ENCODE data around the gene STMN1.
A peak's percentile ranks its signal among the peaks of the same experiment; 100 is the strongest.

Gene STMN1

GRCh38 chr1:25896266-25896665 is 10.0 kb downstream of the STMN1 start:
- no peak overlapping the region for H3K4me3 ChIP-seq (ENCODE audit: insufficient read depth, low read depth, low read length, poor library complexity, severe bottlenecking)
- no peak overlapping the region for H3K27ac ChIP-seq (ENCODE audit: insufficient read depth, low read length, poor library complexity, severe bottlenecking)
- H3K36me3 ChIP-seq (ENCODE audit: control insufficient read depth, insufficient read depth, low read length), result no peaks in the 10 kb centered on the region
- no peaks in the 10 kb centered on the region for H3K27me3 ChIP-seq (replicated peaks; ENCODE audit: control insufficient read depth, insufficient read depth, low read length, poor library complexity, severe bottlenecking)
- no peak for DNase-seq
- no peaks in the 10 kb centered on the region for H3K9me3 ChIP-seq (ENCODE audit: control insufficient read depth, low read length)
- H3K4me1 ChIP-seq (ENCODE audit: control insufficient read depth, insufficient read depth, low read length, poor library complexity, severe bottlenecking), result no peaks in the 10 kb centered on the region

GRCh38 chr1:25895365-25895990 is 10.7 kb downstream of the STMN1 start:
- DNase-seq, result peak; percentile 77 to 82 (median 80)
- no peaks in the 10 kb centered on the region for H3K27me3 ChIP-seq (replicated peaks; ENCODE audit: control insufficient read depth, insufficient read depth, low read length, poor library complexity, severe bottlenecking)
- H3K4me1 ChIP-seq (ENCODE audit: control insufficient read depth, insufficient read depth, low read length, poor library complexity, severe bottlenecking), result no peaks in the 10 kb centered on the region
- H3K9me3 ChIP-seq (ENCODE audit: control insufficient read depth, low read length), result no peaks in the 10 kb centered on the region
- no peak overlapping the region for H3K27ac ChIP-seq (ENCODE audit: insufficient read depth, low read length, poor library complexity, severe bottlenecking)
- H3K4me3 ChIP-seq (ENCODE audit: insufficient read depth, low read depth, low read length, poor library complexity, severe bottlenecking), result no peak overlapping the region
- H3K36me3 ChIP-seq (ENCODE audit: control insufficient read depth, insufficient read depth, low read length), result no peaks in the 10 kb centered on the region

- H3K4me1 ChIP-seq (ENCODE audit: control insufficient read depth, insufficient read depth, low read length, poor library complexity, severe bottlenecking), result no peaks in the 10 kb centered on the region
- no peaks in the 10 kb centered on the region for H3K36me3 ChIP-seq (ENCODE audit: control insufficient read depth, insufficient read depth, low read length)
These were observed 13.1 kb downstream of the STMN1 start for GRCh38 chr1:25893116-25893515.

GRCh38 chr1:25891606-25892005 is 14.6 kb downstream of the STMN1 start:
- no peaks in the 10 kb centered on the region for H3K4me1 ChIP-seq (ENCODE audit: control insufficient read depth, insufficient read depth, low read length, poor library complexity, severe bottlenecking)
- H3K27ac ChIP-seq (ENCODE audit: insufficient read depth, low read length, poor library complexity, severe bottlenecking), result no peak overlapping the region
- H3K36me3 ChIP-seq (ENCODE audit: control insufficient read depth, insufficient read depth, low read length), result no peaks in the 10 kb centered on the region
- no peaks in the 10 kb centered on the region for H3K9me3 ChIP-seq (ENCODE audit: control insufficient read depth, low read length)
- no peaks in the 10 kb centered on the region for H3K27me3 ChIP-seq (replicated peaks; ENCODE audit: control insufficient read depth, insufficient read depth, low read length, poor library complexity, severe bottlenecking)
- no peak overlapping the region for H3K4me3 ChIP-seq (ENCODE audit: insufficient read depth, low read depth, low read length, poor library complexity, severe bottlenecking)
- DNase-seq, result no peak

More at GRCh38 chr1:25893116-25893515, 13.1 kb downstream of the STMN1 start:
- Histone ChIP-seq H3K4me3 (ENCODE audit: insufficient read depth, low read depth, low read length, poor library complexity, severe bottlenecking) (no peak overlapping the region), H3K27me3 (replicated peaks; ENCODE audit: control insufficient read depth, insufficient read depth, low read length, poor library complexity, severe bottlenecking) (no peaks in the 10 kb centered on the region), H3K27ac (ENCODE audit: insufficient read depth, low read length, poor library complexity, severe bottlenecking) (no peak overlapping the region), H3K9me3 (ENCODE audit: control insufficient read depth, low read length) (no peaks in the 10 kb centered on the region)
- DNase-seq, result no peak

GRCh38 chr1:25890239-25891034 is 15.8 kb downstream of the STMN1 start:
- Histone ChIP-seq H3K9me3 (ENCODE audit: control insufficient read depth, low read length) (no peaks in the 10 kb centered on the region), H3K27me3 (replicated peaks; ENCODE audit: control insufficient read depth, insufficient read depth, low read length, poor library complexity, severe bottlenecking) (no peaks in the 10 kb centered on the region), H3K4me1 (ENCODE audit: control insufficient read depth, insufficient read depth, low read length, poor library complexity, severe bottlenecking) (no peaks in the 10 kb centered on the region), H3K4me3 (ENCODE audit: insufficient read depth, low read depth, low read length, poor library complexity, severe bottlenecking) (no peak overlapping the region), H3K36me3 (ENCODE audit: control insufficient read depth, insufficient read depth, low read length) (no peaks in the 10 kb centered on the region), H3K27ac (ENCODE audit: insufficient read depth, low read length, poor library complexity, severe bottlenecking) (no peak overlapping the region)
- DNase-seq, result no peak

- Histone ChIP-seq H3K27me3 (replicated peaks; ENCODE audit: control insufficient read depth, insufficient read depth, low read length, poor library complexity, severe bottlenecking) (no peaks in the 10 kb centered on the region), H3K36me3 (ENCODE audit: control insufficient read depth, insufficient read depth, low read length) (no peaks in the 10 kb centered on the region), H3K27ac (ENCODE audit: insufficient read depth, low read length, poor library complexity, severe bottlenecking) (no peak overlapping the region), H3K4me1 (ENCODE audit: control insufficient read depth, insufficient read depth, low read length, poor library complexity, severe bottlenecking) (no peaks in the 10 kb centered on the region), H3K9me3 (ENCODE audit: control insufficient read depth, low read length) (no peaks in the 10 kb centered on the region), H3K4me3 (ENCODE audit: insufficient read depth, low read depth, low read length, poor library complexity, severe bottlenecking) (no peak overlapping the region)
- DNase-seq, result no peak
These were observed 16.7 kb downstream of the STMN1 start for GRCh38 chr1:25889470-25889869.

- Histone ChIP-seq H3K27me3 (replicated peaks; ENCODE audit: control insufficient read depth, insufficient read depth, low read length, poor library complexity, severe bottlenecking) (no peaks in the 10 kb centered on the region), H3K4me1 (ENCODE audit: control insufficient read depth, insufficient read depth, low read length, poor library complexity, severe bottlenecking) (no peaks in the 10 kb centered on the region), H3K27ac (ENCODE audit: insufficient read depth, low read length, poor library complexity, severe bottlenecking) (no peak overlapping the region), H3K4me3 (ENCODE audit: insufficient read depth, low read depth, low read length, poor library complexity, severe bottlenecking) (no peak overlapping the region), H3K9me3 (ENCODE audit: control insufficient read depth, low read length) (no peaks in the 10 kb centered on the region), H3K36me3 (ENCODE audit: control insufficient read depth, insufficient read depth, low read length) (no peaks in the 10 kb centered on the region)
- DNase-seq, result no peak
These were observed 17.7 kb downstream of the STMN1 start for GRCh38 chr1:25888426-25888987.

GRCh38 chr1:25885602-25886001 is 20.6 kb downstream of the STMN1 start:
- Histone ChIP-seq H3K27me3 (replicated peaks; ENCODE audit: control insufficient read depth, insufficient read depth, low read length, poor library complexity, severe bottlenecking) (no peaks in the 10 kb centered on the region), H3K4me1 (ENCODE audit: control insufficient read depth, insufficient read depth, low read length, poor library complexity, severe bottlenecking) (no peaks in the 10 kb centered on the region), H3K9me3 (ENCODE audit: control insufficient read depth, low read length) (no peaks in the 10 kb centered on the region), H3K27ac (ENCODE audit: insufficient read depth, low read length, poor library complexity, severe bottlenecking) (no peak overlapping the region), H3K36me3 (ENCODE audit: control insufficient read depth, insufficient read depth, low read length) (no peaks in the 10 kb centered on the region), H3K4me3 (ENCODE audit: insufficient read depth, low read depth, low read length, poor library complexity, severe bottlenecking) (no peak overlapping the region)
- no peak for DNase-seq

GRCh38 chr1:25881266-25881665 is 25.0 kb downstream of the STMN1 start:
- H3K4me1 ChIP-seq (ENCODE audit: control insufficient read depth, insufficient read depth, low read length, poor library complexity, severe bottlenecking), result no peaks in the 10 kb centered on the region
- H3K4me3 ChIP-seq (ENCODE audit: insufficient read depth, low read depth, low read length, poor library complexity, severe bottlenecking), result no peak overlapping the region
- H3K36me3 ChIP-seq (ENCODE audit: control insufficient read depth, insufficient read depth, low read length), result no peaks in the 10 kb centered on the region
- H3K27me3 ChIP-seq (replicated peaks; ENCODE audit: control insufficient read depth, insufficient read depth, low read length, poor library complexity, severe bottlenecking), result no peaks in the 10 kb centered on the region
- no peak for DNase-seq
- H3K27ac ChIP-seq (ENCODE audit: insufficient read depth, low read length, poor library complexity, severe bottlenecking), result no peak overlapping the region
- no peaks in the 10 kb centered on the region for H3K9me3 ChIP-seq (ENCODE audit: control insufficient read depth, low read length)

GRCh38 chr1:25880518-25880917 is 25.7 kb downstream of the STMN1 start:
- no peaks in the 10 kb centered on the region for H3K4me1 ChIP-seq (ENCODE audit: control insufficient read depth, insufficient read depth, low read length, poor library complexity, severe bottlenecking)
- no peaks in the 10 kb centered on the region for H3K9me3 ChIP-seq (ENCODE audit: control insufficient read depth, low read length)
- H3K27ac ChIP-seq (ENCODE audit: insufficient read depth, low read length, poor library complexity, severe bottlenecking), result no peak overlapping the region
- H3K27me3 ChIP-seq (replicated peaks; ENCODE audit: control insufficient read depth, insufficient read depth, low read length, poor library complexity, severe bottlenecking), result no peaks in the 10 kb centered on the region
- H3K4me3 ChIP-seq (ENCODE audit: insufficient read depth, low read depth, low read length, poor library complexity, severe bottlenecking), result no peak overlapping the region
- H3K36me3 ChIP-seq (ENCODE audit: control insufficient read depth, insufficient read depth, low read length), result no peaks in the 10 kb centered on the region
- DNase-seq, result no peak

Measured in effector memory CD4-positive, alpha-beta T cell (primary cell).